Measurements from ENCODE around the gene TMEM135. TPM values are rescaled to one million over a fixed set of nuclear protein-coding genes. Genes with fewer than 3 reads are reported as not detected.
A peak's percentile ranks its signal among the peaks of the same experiment; 100 is the strongest.
"Not testable (repeated sequence)": the region's sequence is repeated elsewhere in the genome, so short reads cannot be mapped to it uniquely, and the experiment has no call there.

The TMEM135 gene
- total RNA-seq, 1 experiment from 2014 or later = 11.0 TPM

GRCh38 chr11:87059596-87060390 lies 22.1 kb downstream of the TMEM135 start:
- DNase-seq (ENCODE audit: low read depth) = no peak
- in situ Hi-C loops (cut with HindIII; ENCODE audit: low pct_unique_long_range_greater_than_20kb, low sequenced_read_pairs) = no loop called here

DNA sequence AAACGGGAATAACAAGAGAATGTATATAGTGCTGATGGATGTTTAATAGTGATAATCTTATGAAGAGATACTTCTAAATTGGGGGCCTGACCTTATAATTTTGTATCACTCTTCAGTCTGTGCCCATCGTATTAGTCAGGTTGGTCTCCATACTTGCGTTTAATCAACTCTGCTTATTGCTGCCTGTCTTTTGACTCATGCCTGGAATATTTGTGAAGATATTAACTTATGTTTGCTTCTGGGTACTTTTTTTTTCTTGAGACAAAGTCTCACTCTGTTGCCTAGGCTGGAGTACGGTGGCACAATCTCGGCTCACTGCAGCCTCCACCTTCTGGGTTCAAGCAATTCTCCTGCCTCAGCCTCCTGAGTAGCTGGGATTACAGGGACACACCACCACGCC lies 24.0 kb downstream of the TMEM135 start:
- in situ Hi-C loops (cut with HindIII; ENCODE audit: low pct_unique_long_range_greater_than_20kb, low sequenced_read_pairs) = no loop called here
- DNase-seq (ENCODE audit: low read depth) = no peak

- in situ Hi-C loops (cut with HindIII; ENCODE audit: low pct_unique_long_range_greater_than_20kb, low sequenced_read_pairs) = no loop called here
- no peak for DNase-seq (ENCODE audit: low read depth)
Observed at GRCh38 chr11:87063982-87064381, 26.2 kb downstream of the TMEM135 start.

DNA sequence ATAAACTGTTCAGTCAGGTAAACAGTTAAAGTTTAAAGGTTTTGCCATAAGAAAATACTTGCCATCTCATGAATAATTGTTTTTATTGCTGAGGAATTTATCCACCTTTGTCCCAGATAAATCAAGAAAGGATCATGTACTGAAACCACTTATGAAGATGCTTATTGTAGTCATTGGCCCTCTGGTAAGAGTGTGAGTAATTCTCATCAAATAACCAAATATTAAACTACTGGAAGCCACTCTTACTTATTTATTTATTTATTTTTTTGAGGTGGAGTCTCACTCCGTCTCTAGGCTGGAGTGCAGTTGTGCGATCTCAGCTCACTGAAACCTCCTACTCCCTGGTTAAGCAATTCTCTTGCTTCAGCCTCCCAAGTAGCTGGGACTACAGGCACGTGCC lies 35.1 kb downstream of the TMEM135 start:
- no peak for DNase-seq (ENCODE audit: low read depth)
- in situ Hi-C loops (cut with HindIII; ENCODE audit: low pct_unique_long_range_greater_than_20kb, low sequenced_read_pairs) = no loop called here

GRCh38 chr11:87076260-87076783 lies 38.6 kb downstream of the TMEM135 start:
- DNase-seq (ENCODE audit: low read depth) = no peak
- in situ Hi-C loops (cut with HindIII; ENCODE audit: low pct_unique_long_range_greater_than_20kb, low sequenced_read_pairs) = no loop called here

GRCh38 chr11:87076874-87077429 lies 39.2 kb downstream of the TMEM135 start:
- DNase-seq (ENCODE audit: low read depth) = no peak
- in situ Hi-C loops (cut with HindIII; ENCODE audit: low pct_unique_long_range_greater_than_20kb, low sequenced_read_pairs) = no loop called here

- no peak for DNase-seq (ENCODE audit: low read depth)
- in situ Hi-C loops (cut with HindIII; ENCODE audit: low pct_unique_long_range_greater_than_20kb, low sequenced_read_pairs) = no loop called here
Observed at GRCh38 chr11:87081358-87081757, 43.6 kb downstream of the TMEM135 start.

DNA sequence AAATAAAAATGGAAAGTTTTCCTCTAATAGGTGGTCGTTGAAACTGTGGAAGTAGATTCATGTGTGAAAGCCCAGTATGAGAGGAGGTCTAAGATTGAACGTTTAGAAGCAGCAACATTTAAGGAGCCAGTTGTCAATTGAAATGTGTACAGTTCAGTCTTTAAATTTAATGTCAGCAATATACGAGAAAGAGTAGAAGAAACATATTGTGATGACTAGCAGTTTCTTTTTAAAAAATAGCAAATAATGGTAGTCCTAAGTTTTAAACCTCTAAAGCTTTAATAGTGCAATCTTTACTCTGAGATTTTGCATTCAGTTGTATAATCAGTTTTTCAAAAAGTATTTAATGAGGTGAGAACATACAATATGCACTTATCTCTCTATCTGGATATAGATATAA lies 44.9 kb downstream of the TMEM135 start:
- DNase-seq (ENCODE audit: low read depth) = no peak
- in situ Hi-C loops (cut with HindIII; ENCODE audit: low pct_unique_long_range_greater_than_20kb, low sequenced_read_pairs) = no loop called here

- in situ Hi-C loops (cut with HindIII; ENCODE audit: low pct_unique_long_range_greater_than_20kb, low sequenced_read_pairs) = no loop called here
- no peak for DNase-seq (ENCODE audit: low read depth)
Observed at GRCh38 chr11:87083029-87083428, 45.3 kb downstream of the TMEM135 start.

DNA sequence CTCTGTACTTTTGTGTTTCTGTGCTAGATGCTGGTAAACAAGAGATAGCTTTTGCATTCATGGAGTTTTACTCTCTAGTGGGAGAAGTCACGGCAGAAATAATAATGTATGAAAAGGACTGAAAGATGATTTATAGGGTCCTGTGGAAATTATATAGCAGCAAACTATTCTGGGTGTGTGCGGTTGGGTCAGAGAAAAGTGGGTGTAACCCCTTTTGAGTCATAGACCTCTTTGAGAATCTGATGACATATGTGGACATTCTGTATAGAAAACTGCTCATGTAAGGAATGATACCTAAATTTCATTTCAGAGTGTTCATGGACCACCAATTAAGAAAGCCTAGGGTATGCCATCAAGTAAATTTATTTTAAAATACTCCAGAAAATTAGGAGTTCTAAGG lies 54.4 kb downstream of the TMEM135 start:
- in situ Hi-C loops (cut with HindIII; ENCODE audit: low pct_unique_long_range_greater_than_20kb, low sequenced_read_pairs) = no loop called here
- DNase-seq (ENCODE audit: low read depth) = no peak

GRCh38 chr11:87092567-87092966 lies 54.8 kb downstream of the TMEM135 start:
- no peak for DNase-seq (ENCODE audit: low read depth)
- in situ Hi-C loops (cut with HindIII; ENCODE audit: low pct_unique_long_range_greater_than_20kb, low sequenced_read_pairs) = no loop called here

- in situ Hi-C loops (cut with HindIII; ENCODE audit: low pct_unique_long_range_greater_than_20kb, low sequenced_read_pairs) = no loop called here
- DNase-seq (ENCODE audit: low read depth) = peak; percentile 14
Observed at GRCh38 chr11:87097582-87097981, 59.8 kb downstream of the TMEM135 start.

- in situ Hi-C loops (cut with HindIII; ENCODE audit: low pct_unique_long_range_greater_than_20kb, low sequenced_read_pairs) = no loop called here
- no peak for DNase-seq (ENCODE audit: low read depth)
Observed at GRCh38 chr11:87101956-87102580, 64.3 kb downstream of the TMEM135 start.

DNA sequence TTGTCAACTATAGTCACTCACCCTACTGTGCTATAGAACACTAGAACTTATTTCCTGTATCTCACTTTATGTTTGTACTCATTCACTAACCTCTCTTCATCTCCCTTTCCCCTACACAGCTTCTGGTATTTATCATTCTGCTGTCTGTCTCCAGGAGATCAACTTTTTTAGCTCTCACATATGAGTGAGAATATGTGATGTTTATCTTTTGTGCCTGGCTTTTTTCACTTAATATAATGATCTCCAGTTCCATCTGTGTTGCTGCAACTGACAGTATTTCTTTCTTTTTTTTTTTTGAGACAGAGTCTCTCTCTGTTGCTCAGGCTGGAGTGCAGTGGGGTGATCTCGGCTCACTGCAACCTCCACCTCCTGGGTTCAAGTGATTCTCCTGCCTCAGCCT lies 68.1 kb downstream of the TMEM135 start:
- DNase-seq (ENCODE audit: low read depth); in situ Hi-C loops (cut with HindIII; ENCODE audit: low pct_unique_long_range_greater_than_20kb, low sequenced_read_pairs): not testable (repeated sequence)

- DNase-seq (ENCODE audit: low read depth); in situ Hi-C loops (cut with HindIII; ENCODE audit: low pct_unique_long_range_greater_than_20kb, low sequenced_read_pairs): not testable (repeated sequence)
Observed at GRCh38 chr11:87107379-87107778, 69.6 kb downstream of the TMEM135 start.

DNA sequence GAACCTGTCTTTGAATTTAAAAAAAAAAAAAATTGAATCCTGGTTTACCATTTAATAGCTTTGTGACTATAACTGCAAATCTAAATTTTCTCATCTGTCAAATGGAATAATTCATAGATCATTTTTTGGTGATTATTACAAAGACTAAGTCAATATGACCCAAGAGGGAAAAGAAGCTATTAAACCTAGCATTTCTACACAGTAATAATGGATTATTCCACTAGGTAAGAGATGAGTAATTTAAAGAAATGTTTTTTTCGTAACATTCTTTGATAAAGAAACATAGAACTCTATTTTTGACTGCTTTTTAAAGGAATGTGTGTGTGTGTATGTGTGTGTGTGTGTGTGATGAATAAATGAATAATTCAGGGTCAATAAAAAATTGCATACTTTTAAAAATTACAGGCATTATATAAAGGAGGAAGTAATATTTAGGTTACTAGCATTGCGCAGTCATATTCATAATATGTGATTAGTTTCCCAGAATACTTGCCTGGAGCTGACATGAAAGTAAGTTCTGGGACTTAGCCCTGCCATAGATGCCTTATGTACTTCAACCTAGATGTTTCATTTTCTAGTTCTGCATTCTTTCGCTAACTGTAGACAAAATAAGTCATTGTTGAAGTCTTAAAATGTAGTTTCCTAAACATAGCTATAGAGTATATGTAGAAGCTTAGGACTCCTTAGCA lies 72.9 kb downstream of the TMEM135 start:
- in situ Hi-C loops (cut with HindIII; ENCODE audit: low pct_unique_long_range_greater_than_20kb, low sequenced_read_pairs) = no loop called here

GRCh38 chr11:87114093-87114492 lies 76.4 kb downstream of the TMEM135 start:
- no peak for DNase-seq (ENCODE audit: low read depth)
- in situ Hi-C loops (cut with HindIII; ENCODE audit: low pct_unique_long_range_greater_than_20kb, low sequenced_read_pairs) = no loop called here

More for the DNA sequence above, 72.9 kb downstream of the TMEM135 start:
- DNase-seq (ENCODE audit: low read depth) = no peak

DNA sequence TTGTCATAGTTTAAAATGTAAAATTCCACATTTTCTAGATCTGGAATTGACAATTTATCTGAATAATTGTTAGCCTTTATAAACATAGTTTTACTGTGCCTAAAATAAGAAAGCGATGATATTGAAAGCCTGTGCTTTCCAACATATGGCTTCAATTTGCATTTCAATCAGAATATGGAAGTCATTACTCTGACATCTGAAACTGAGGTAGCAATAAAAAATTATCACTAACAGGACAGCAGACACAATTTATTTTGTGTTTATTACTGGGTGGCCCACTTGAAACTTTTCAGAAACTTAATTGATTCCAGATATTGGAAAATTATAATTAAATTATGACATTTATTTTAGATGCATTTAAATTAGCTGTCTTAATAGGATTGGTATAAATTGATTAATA lies 78.5 kb downstream of the TMEM135 start:
- no peak for DNase-seq (ENCODE audit: low read depth)
- in situ Hi-C loops (cut with HindIII; ENCODE audit: low pct_unique_long_range_greater_than_20kb, low sequenced_read_pairs) = no loop called here

DNA sequence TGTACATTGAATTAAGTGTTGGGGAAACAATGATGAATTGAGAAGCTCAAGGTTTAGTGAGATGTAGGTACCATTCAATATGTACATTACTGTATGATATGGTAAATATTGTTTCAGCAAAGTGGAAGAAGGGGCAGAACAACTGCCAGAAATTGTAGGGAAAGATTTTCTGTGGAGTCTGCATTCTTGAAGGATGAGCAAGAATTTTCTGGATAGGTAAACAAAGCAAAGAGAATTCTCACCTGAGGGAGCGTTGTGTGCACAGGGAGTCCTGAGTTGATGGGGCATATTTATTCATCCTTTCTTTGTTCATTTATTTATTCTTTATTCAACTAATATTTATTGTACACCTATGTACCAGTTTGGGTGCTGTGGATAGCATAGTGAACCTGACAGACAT lies 83.2 kb downstream of the TMEM135 start:
- in situ Hi-C loops (cut with HindIII; ENCODE audit: low pct_unique_long_range_greater_than_20kb, low sequenced_read_pairs) = no loop called here
- DNase-seq (ENCODE audit: low read depth) = no peak

Data from Caki2 (cell line).